Natural killer cell treated with Interleukin-12 subunit alpha and Interleukin-12 subunit beta and Interleukin-15 and Interleukin-18, amount 100 ng/mL, for 72 hours (primary cell): ENCODE results near the gene ALG5. TPM values are rescaled to one million over a fixed set of nuclear protein-coding genes. Genes with fewer than 3 reads are reported as not detected.

Source experiments
- ATAC-seq, 2 donors: fragments of 150-1000 bp; cut with Tn5 transposase in 1 of 2; sonication (Bioruptor Pico), chemical (Tn5 transposase) in 1 of 2; 2 replicates each; pipeline ENCODE4 v1.10.0; 2021
- DNase-seq: peaks from one replicate; pipeline ENCODE4 v3.0.0; 2022; ENCODE audit warnings: low spot score
- H3K27ac Mint-ChIP-seq, 2 donors: 1 replicate in 1 of 2; 2 replicates in 1 of 2; pipeline ENCODE4 v1.8.0; 2022; ENCODE audit warnings: mixed read lengths in 2 of 2, mild to moderate bottlenecking in 1 of 2, moderate library complexity in 1 of 2
- H3K27me3 Mint-ChIP-seq, 2 donors: 1 replicate in 1 of 2; 2 replicates in 1 of 2; pipeline ENCODE4 v1.8.0; 2022; ENCODE audit warnings: mixed read lengths in 2 of 2
- H3K36me3 Mint-ChIP-seq: one replicate; pipeline ENCODE4 v1.8.0; 2022; ENCODE audit warnings: mixed read lengths
- H3K4me1 Mint-ChIP-seq, 2 donors: 1 replicate in 1 of 2; 2 replicates in 1 of 2; pipeline ENCODE4 v1.8.0; 2022; ENCODE audit warnings: low read depth in 2 of 2, mixed read lengths in 2 of 2, mild to moderate bottlenecking in 1 of 2
- H3K4me3 Mint-ChIP-seq: one replicate; pipeline ENCODE4 v1.8.0; 2022; ENCODE audit warnings: mixed read lengths
- H3K9me3 Mint-ChIP-seq: 2 replicates; pipeline ENCODE4 v1.8.0; 2022; ENCODE audit warnings: mixed read lengths
- total RNA-seq, 2 donors: library from RNA; stranded (reverse); gene quantifications; one replicate each; pipeline ENCODE4 v1.2.3, GENCODE V29; 2022

ALG5 gene
- total RNA-seq, 2 donors from 2014 or later = 34.7 to 34.9 TPM

DNA sequence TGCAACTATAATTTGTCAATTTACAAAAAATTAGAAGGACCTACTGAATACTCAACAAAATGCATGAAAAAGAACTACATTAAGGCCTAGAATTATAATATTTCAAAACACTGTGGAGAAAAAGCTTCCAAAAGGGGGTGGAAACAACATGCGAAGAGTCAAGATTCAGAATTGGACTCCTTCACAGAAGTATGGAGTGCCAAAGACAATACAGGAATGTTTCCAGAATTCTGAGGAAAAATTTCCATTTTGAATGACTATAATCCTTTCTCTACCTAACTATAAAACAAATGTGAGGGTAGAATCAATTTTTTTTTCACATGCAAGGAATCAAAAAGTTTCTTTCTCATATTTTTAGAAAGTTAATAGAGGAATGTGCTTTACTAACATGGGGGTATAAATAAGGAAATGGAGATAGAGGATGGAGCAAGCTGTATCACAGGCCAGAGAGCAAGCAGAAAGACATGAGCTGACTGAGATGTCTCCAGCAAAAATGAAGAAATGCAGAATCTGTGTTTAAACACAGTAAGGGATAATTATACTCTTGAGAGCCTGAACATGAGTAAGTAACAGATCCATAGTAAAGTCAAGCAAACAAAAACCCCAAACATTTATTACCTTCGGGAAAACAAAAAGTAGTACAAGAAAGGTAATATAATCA, 39.6 kb downstream of the ALG5 start:
- H3K27ac Mint-ChIP-seq = no peak overlapping the region

DNA sequence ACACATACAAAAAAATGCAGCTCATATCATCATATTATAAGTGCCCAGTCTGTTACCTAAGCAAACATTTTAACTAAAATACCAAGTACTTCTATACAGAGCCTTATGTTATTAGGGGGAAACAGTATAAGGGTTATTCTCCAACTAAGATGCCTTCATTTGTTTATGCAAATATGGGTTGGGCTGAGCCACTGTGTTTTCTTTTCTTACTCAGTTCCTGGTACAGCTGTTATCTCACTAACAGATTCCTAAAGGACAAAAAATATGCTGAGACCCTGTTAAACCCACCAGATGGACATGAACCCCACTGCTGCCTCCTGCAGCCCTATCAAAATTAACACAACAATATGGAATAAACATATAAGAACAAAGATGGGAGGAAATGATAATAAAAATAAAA, 44.6 kb downstream of the ALG5 start:
- Mint-ChIP-seq H3K4me1 (peaks cover 0 to 4% of the 10 kb centered on the region in 2 donors), H3K27me3 (no peaks in the 10 kb centered on the region), H3K9me3 (no peaks in the 10 kb centered on the region), H3K36me3 (peaks cover 18% of the 10 kb centered on the region), H3K4me3 (no peak overlapping the region), H3K27ac (no peak overlapping the region)
- ATAC-seq = no peak
- no peak for DNase-seq

More for the DNA sequence above, 39.6 kb downstream of the ALG5 start:
- peaks cover 0 to 7% of the 10 kb centered on the region in 2 donors for H3K4me1 Mint-ChIP-seq
- H3K27me3 Mint-ChIP-seq = no peaks in the 10 kb centered on the region
- H3K36me3 Mint-ChIP-seq = peaks cover 26% of the 10 kb centered on the region
- H3K9me3 Mint-ChIP-seq = no peaks in the 10 kb centered on the region
- ATAC-seq (no peak), DNase-seq (no peak)
- H3K4me3 Mint-ChIP-seq = no peak overlapping the region

DNA sequence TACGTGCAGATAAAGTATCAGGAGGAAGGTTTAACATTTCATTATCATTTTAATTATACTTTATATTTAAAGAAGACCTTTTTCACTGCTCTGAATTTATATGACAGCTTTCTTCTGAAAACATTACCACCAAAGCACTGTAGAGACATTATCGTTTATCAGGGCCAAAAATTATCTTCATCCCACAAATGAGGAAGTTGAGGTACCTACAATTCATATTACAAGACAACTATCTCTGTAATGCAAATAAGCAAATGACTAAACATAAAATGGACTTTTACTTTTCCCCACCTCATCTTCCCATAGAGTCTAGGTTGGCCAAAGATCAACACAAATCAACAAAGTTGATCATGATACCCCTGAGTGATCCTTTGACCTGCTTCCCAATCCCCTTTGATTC, 48.2 kb downstream of the ALG5 start:
- ATAC-seq (no peak), DNase-seq (no peak)
- H3K27me3 Mint-ChIP-seq = no peaks in the 10 kb centered on the region
- no peaks in the 10 kb centered on the region for H3K9me3 Mint-ChIP-seq
- peaks cover 19% of the 10 kb centered on the region for H3K36me3 Mint-ChIP-seq
- H3K4me1 Mint-ChIP-seq = no peaks in the 10 kb centered on the region
- H3K4me3 Mint-ChIP-seq = no peak overlapping the region
- no peak overlapping the region for H3K27ac Mint-ChIP-seq

DNA sequence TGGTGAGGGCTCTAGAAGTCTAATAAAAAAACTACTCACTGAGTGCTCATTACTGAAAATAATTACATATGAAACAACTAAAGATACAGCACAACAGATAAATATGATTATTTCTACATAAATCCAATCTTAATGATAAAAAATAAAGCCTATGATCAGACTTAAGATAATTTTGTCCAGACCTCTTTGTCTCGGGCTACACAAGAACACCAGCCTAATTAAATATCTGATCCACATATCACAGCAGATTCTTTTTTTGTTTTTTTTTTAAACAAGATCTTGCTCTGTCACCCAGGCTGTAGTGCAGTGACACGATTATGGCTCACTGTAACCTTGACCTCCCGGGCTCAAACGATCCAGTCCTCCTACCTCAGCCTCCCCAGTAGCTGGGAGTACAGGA, 48.8 kb downstream of the ALG5 start:
- Mint-ChIP-seq H3K4me1 (no peaks in the 10 kb centered on the region), H3K27ac (no peak overlapping the region), H3K36me3 (peaks cover 15% of the 10 kb centered on the region)

DNA sequence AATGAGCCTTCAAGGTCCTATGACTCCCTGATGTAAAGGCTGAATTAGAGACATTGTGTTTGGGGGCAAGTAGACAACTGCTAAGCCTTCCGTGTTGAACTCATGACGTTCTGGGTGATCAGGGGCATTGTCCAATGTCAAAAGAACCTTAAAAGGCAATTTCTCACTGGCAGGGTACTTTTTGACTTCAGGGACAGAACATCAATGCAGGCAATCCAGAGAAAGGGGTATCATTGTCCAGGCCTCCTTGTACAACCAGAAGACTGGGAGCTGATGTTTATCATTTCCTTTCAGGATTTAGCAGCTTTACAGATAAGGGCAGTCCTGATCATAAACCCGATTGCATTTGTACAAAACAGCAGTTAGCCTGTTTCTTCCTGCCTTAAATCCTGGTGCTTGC, 54.1 kb downstream of the ALG5 start:
- no peaks in the 10 kb centered on the region for H3K4me1 Mint-ChIP-seq
- H3K27me3 Mint-ChIP-seq = peaks cover 1 to 5% of the 10 kb centered on the region in 2 donors
- no peak overlapping the region for H3K27ac Mint-ChIP-seq
- ATAC-seq (no peak), DNase-seq (no peak)
- peaks cover 6% of the 10 kb centered on the region for H3K36me3 Mint-ChIP-seq
- H3K4me3 Mint-ChIP-seq = no peak overlapping the region
- no peaks in the 10 kb centered on the region for H3K9me3 Mint-ChIP-seq

More for the DNA sequence above, 48.8 kb downstream of the ALG5 start:
- DNase-seq (no peak), ATAC-seq (no peak)
- no peaks in the 10 kb centered on the region for H3K27me3 Mint-ChIP-seq
- no peak overlapping the region for H3K4me3 Mint-ChIP-seq
- no peaks in the 10 kb centered on the region for H3K9me3 Mint-ChIP-seq

DNA sequence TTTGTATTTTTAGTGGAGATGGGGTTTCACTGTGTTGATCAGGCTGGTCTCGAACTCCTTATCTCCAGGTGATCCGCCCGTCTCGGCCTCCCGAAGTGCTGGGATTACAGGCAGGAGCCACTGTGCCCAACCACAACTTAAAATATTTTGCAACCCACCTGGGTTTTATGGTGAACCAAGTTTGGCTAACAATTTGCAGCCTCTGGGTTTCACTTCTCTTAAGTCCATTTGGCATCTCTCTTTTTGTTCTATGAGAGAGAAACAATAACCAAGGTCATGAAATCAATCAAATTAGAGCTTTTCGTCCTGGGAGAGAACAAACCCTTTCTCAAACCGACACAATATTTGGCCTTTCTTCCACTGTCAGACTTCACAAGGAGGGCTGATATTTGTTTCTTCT, 73.5 kb downstream of the ALG5 start:
- Mint-ChIP-seq H3K9me3 (no peaks in the 10 kb centered on the region), H3K27me3 (peaks cover 29 to 51% of the 10 kb centered on the region in 2 donors), H3K4me1 (no peaks in the 10 kb centered on the region), H3K27ac (no peak overlapping the region), H3K4me3 (no peak overlapping the region), H3K36me3 (no peaks in the 10 kb centered on the region)
- DNase-seq = no peak
- ATAC-seq = no peak

DNA sequence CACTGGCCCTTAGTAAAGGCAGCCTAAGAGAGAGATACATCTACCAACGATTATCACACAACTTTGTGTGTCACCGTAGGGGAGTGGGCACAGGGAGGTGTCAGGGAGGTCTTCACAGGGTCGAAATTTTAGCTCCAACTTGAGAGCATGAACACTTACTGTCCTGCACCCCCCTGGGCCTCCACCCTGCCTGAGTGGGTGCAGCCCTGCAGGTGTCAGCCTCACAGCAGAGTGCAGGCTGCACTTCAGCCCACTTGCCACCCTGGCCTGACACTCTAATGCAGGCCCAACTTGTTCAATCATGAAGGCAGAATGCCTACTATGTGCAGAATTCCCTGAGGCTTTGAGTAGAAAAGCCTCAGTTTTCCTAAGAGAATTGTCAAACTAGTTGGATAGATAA, 75.1 kb downstream of the ALG5 start:
- H3K4me1 Mint-ChIP-seq = no peaks in the 10 kb centered on the region
- no peak overlapping the region for H3K4me3 Mint-ChIP-seq
- peaks cover 32 to 55% of the 10 kb centered on the region in 2 donors for H3K27me3 Mint-ChIP-seq
- no peaks in the 10 kb centered on the region for H3K9me3 Mint-ChIP-seq
- ATAC-seq (peak in 1 of 2 donors; percentile 58), DNase-seq (no peak)
- no peak overlapping the region for H3K27ac Mint-ChIP-seq
- H3K36me3 Mint-ChIP-seq = no peaks in the 10 kb centered on the region

DNA sequence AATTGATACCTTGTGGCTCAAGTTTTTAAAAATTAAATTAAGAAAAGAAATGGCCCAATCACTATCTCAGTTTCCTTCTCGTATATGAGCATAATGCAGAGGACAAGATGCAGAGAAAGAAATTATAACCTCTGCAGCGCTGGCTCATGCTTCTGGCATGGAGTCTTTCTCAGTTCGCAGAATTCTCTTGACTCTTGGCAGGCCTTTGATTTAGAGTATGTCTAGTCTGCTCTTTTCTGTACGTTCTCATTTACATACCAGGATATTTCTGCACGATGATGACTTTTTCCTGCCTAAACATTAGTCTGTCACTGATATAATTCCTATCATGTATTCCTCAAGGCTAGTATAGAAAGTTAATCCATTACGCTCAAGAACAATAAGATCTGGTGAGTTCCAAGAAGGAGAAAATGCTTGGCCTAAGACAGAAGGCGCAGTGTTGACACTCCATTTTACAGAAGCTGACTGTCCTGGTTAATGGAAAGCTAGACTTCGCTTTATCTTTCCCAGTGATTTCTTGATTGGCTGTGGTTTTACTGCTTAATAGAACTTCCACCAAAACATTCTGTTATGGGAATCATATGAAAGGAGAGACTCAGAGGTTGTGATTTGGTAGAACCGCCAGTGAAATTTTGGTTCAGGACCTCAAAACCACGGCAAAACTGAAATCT, 77.4 kb downstream of the ALG5 start:
- Mint-ChIP-seq H3K4me1 (no peaks in the 10 kb centered on the region), H3K27ac (no peak overlapping the region), H3K9me3 (no peaks in the 10 kb centered on the region), H3K27me3 (peaks cover 38 to 60% of the 10 kb centered on the region in 2 donors), H3K36me3 (no peaks in the 10 kb centered on the region), H3K4me3 (no peak overlapping the region)
- DNase-seq (no peak), ATAC-seq (no peak)

DNA sequence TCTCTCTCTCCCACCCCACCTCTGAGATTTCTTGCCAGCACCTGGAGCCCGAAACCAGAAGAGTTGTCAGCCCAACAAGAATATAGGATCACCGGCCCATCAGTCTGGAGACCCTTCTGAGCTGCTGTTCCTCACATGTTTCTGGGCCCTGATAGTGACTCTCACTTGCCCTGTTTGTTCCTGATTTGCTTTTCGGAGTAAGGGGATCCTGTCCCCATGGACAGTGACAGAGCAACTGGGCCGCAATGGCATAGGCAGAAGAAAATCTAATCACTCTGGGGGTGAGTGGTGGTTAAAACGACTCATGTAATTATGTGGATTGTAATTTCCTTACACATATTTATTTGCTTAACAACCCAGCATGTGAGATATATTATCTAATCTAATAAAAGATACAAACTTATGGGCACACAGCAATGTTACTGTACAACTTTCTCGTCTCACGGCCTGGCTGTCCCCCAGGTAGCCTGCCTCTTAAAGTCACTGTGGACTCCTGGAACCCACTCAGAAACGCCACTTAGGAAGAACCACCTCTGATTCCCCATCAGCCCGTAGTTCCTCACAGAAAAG, 78.4 kb downstream of the ALG5 start:
- Mint-ChIP-seq H3K4me3 (peak overlapping the region; percentile 60), H3K27ac (no peak overlapping the region), H3K27me3 (peaks cover 43 to 66% of the 10 kb centered on the region in 2 donors), H3K9me3 (no peaks in the 10 kb centered on the region), H3K4me1 (no peaks in the 10 kb centered on the region), H3K36me3 (no peaks in the 10 kb centered on the region)
- DNase-seq (no peak), ATAC-seq (no peak)

DNA sequence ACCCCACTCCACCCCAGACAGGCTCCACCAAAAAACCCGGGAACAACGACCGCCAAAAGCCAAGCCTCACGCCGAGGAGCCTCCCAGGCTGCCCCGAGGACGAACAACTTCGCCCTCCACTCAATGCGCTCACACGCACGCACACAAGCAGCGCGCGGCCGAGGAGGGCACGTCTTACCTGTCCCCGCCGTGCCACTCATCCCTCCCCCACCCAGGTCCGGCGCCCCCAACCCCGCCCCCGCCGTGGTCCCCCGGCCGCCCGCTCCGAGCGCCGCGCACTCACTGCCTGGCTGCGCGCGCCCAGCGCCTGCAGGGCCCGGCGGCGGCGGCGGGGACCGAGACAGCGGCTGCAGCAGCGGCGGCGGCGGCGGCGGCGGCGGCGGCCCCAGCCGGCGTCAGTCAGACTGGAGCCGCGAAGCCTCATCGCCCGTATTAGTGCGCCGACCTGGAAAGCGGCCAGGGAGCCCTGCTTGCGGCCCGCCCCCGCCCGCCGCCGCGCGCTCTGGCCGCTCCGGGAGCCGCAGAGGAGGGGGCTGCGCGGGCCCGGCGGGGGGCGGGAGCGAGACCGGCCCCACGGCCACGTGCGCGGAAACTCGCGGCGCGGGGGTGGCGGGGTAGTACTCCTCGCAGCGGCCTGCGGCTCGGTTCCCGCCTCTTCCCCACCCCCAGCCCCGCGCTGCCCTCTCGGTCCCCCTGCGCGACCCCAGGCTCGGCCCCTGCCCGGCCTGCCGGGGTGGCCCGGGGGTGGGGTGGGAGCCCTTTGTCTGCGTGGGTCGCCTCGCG, 79.1 kb downstream of the ALG5 start, which contains the start of gene SMAD9:
Gene SMAD9 (minus strand): TSS at position 406 of the 783 bp plus-strand sequence. CDS start 40,549 bp downstream, outside the sequence.
- Mint-ChIP-seq H3K27me3 (peaks cover 44 to 72% of the 10 kb centered on the region in 2 donors), H3K36me3 (no peaks in the 10 kb centered on the region), H3K4me1 (no peaks in the 10 kb centered on the region), H3K27ac (no peak within 1 kb of the TSS), H3K9me3 (no peaks in the 10 kb centered on the region), H3K4me3 (peak within 1 kb of the TSS; percentile 60)
- no peak for DNase-seq
- ATAC-seq = peak in 1 of 2 donors; percentile 50

DNA sequence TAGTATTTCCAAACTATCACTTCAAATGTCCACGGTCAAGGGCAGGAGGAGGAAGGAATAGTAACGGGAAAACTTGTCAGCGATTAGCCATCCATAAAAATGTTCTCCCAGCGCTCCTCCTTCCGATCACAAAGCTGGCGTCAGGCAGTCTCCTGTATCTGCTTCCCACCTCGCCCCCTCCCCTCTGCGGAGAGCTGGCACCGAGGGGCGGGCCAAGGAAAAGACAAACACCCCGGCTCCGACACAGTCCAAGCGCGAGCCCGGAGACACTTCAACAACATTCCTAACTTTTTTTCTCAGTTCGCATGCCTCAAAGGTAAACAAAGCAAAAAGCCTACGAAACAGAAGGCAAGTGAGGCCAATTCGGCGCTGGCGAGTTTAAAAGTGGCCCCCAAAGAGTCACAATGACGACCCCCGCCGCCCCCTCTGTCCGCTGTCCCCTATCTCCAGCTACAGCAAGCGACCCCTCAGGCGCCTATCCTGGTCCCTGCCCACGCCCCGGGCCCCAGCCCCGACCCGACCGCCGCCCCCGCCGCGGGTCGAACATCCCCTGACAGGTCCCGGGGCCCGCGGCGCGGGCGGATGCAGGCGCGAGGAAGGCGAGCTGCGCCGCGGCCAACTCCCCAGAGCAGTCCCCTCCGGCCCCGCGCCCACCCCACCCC, 79.8 kb downstream of the ALG5 start:
- H3K36me3 Mint-ChIP-seq = no peaks in the 10 kb centered on the region
- no peak overlapping the region for H3K4me3 Mint-ChIP-seq
- DNase-seq (no peak), ATAC-seq (peak; percentile 42 to 48)
- H3K9me3 Mint-ChIP-seq = no peaks in the 10 kb centered on the region
- H3K4me1 Mint-ChIP-seq = no peaks in the 10 kb centered on the region
- H3K27me3 Mint-ChIP-seq = peaks cover 43 to 72% of the 10 kb centered on the region in 2 donors
- H3K27ac Mint-ChIP-seq = no peak overlapping the region

DNA sequence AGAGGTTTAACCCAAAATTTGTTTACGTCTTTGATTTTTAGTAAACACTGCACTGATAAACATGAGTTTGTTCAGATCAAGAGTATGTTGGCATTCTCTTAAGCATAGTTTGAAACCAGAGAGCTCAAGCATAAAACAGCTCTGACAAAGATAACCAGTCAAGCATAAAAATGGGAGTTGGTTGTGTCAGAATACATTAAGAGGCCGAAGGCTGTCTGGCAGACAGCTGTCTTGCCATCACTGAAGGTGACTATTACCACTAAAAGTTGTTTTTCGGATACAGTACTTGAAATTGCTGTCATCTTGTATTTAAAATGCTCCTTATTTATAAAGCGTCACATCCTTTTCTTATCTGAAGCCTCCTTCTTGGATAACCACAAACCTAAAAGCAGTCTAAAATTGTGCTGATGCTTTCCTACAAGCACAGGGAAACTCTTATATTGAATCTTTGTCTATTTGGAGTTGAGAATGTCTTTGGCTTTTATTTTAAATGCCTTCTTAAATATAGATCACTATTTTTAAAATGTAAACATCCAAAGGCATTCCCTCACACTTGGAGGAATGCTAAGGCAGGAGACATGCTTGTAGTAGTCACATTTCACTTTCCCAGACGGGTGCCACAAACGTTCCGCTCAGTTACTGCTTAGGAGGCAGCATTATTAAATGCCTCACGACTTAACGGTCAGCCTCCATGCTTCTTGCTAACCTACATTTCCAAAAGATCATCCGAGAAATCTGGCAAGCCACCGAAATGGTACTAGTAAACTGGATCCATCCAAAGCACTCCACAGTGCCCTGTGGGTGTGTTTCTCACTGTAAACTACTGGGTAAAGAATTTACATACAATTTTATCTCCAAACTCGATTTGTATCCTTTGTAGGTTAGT, 80.7 kb downstream of the ALG5 start:
- Mint-ChIP-seq H3K4me1 (no peaks in the 10 kb centered on the region), H3K9me3 (no peaks in the 10 kb centered on the region), H3K4me3 (no peak overlapping the region), H3K27ac (no peak overlapping the region), H3K36me3 (no peaks in the 10 kb centered on the region), H3K27me3 (peaks cover 41 to 73% of the 10 kb centered on the region in 2 donors)
- ATAC-seq (no peak), DNase-seq (no peak)
